ENCODE data around the gene LIFR. TPM values are rescaled to one million over a fixed set of nuclear protein-coding genes. Genes with fewer than 3 reads are reported as not detected.

LIFR gene
- total RNA-seq, 2 donors from 2014 or later = not detected

DNA sequence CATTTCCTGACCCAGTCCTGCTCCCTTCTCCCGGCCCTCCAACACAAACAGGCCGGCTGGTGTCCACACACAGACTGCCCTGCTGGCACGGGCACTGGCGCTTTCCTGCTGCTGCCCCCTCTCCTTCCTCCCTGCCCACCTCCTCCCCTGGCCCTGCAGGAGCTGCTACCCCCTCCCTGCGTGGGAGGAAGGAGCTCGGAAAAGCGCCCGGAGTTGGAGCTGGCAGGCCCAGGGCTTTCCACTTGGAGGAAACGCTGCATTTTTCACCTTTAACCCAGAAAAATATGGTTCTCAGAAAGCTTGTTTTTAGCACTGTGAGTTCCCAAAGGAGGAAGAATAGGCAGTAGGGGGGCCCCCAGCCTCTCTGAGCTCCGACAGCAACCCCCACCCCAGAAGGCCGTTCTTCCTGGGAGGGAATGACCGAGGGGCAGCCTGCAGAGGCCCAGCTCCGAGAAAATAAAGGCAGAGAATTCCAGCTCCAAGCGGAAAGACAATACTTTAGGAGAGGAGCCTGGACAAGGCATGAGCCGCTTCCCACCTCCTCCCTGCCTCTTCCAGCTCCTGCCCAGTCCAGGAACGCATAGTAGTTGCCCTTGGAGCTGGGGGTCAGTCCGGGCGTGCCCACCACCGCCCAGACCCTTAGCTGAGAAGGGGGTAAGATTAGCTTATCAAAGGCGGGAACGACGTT lies 88.9 kb downstream of the LIFR start:
- H3K4me1 Mint-ChIP-seq (ENCODE audit: low read depth in 2 of 2) = peaks cover under 1 to 2% of the 10 kb centered on the region in 2 donors
- no peaks in the 10 kb centered on the region for H3K9me3 Mint-ChIP-seq
- H3K4me3 Mint-ChIP-seq = no peak overlapping the region
- no peak for DNase-seq (ENCODE audit: low spot score)
- peaks cover 17 to 25% of the 10 kb centered on the region in 2 donors for H3K27me3 Mint-ChIP-seq
- ATAC-seq = no peak
- H3K36me3 Mint-ChIP-seq = peaks cover 1% of the 10 kb centered on the region
- no peak overlapping the region for H3K27ac Mint-ChIP-seq

DNA sequence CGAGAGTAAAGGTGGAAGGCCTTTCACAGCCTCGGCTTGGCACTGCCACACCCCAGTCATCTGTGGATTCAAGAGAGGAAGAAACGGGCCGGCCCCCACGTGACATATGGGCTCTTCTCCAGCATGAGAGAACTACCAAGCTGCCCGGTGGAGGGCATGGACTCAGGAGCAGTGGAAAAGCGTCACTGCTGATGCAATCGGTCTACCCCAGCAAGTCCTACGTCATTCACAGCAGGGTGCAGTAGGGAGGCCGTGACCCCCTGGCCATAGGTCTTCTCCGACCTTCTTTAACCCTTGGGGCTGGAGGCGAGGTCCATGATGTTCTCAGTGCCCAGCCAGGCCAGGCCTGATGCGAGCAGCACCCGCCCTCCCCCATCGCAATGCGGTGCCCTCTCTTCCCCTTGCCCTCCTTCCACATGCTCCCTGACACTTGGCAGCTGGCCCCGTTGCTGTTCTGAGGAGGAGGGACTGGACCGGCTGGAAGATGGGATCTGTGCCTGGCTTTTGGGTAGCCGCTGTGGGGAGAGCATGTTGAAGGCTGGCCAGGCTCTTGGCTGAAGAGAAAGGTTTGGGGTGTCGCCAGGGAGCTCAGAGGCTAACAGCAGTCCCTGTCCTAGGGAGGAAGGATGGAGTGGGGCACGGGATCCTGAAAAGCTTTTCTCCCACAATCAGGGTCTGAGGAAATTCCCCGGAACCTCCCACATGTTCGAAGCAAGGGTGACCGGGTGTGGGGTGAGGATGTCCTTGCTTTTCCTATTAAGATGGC lies 89.8 kb downstream of the LIFR start:
- H3K36me3 Mint-ChIP-seq = peaks cover 6% of the 10 kb centered on the region

DNA sequence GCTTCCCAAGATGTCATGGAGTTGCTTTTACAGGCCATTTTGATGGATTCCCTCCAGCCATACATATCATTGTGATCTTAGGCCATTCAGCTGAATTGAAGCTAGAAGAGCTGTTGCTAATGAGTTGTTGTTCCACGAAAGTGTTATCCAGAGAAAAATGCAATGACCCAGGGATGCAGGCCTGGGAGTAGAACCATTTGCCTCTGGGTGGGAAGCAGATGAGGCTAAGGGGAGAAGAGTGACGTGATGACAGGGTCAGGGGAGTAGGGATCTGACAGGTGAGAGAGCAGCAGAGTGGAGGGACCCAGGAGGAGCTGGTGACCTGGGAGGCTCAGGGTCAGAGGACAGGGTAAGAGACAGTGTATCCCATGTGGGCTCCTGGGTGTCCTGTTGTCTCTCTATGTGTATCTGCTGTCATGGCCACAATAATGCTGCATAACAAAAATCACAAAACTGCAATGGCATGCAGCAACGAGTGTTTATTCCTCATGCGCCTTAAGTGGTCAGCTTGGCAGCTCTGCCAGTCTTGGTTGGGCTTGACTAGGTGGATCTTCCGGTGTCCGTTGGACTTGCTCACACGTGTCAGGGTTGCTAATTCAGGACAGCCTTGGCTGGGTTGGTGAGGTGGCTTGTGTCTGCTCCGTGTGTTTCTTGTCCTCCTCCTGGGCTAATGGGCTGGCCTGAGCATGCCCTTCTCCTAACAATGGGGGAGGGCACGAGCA lies 90.6 kb downstream of the LIFR start:
- no peaks in the 10 kb centered on the region for H3K9me3 Mint-ChIP-seq
- H3K4me1 Mint-ChIP-seq (ENCODE audit: low read depth in 2 of 2) = peaks cover 5 to 7% of the 10 kb centered on the region in 2 donors
- DNase-seq (ENCODE audit: low spot score) = no peak
- peaks cover 16 to 24% of the 10 kb centered on the region in 2 donors for H3K27me3 Mint-ChIP-seq
- no peak overlapping the region for H3K4me3 Mint-ChIP-seq
- H3K27ac Mint-ChIP-seq = no peak overlapping the region
- H3K36me3 Mint-ChIP-seq = peaks cover 6% of the 10 kb centered on the region
- no peak for ATAC-seq

More for the DNA sequence above, 89.8 kb downstream of the LIFR start:
- no peak overlapping the region for H3K27ac Mint-ChIP-seq
- no peak overlapping the region for H3K4me3 Mint-ChIP-seq
- peaks cover 17 to 26% of the 10 kb centered on the region in 2 donors for H3K27me3 Mint-ChIP-seq
- DNase-seq (ENCODE audit: low spot score) (no peak), ATAC-seq (no peak)
- H3K4me1 Mint-ChIP-seq (ENCODE audit: low read depth in 2 of 2) = peaks cover 5 to 7% of the 10 kb centered on the region in 2 donors
- no peaks in the 10 kb centered on the region for H3K9me3 Mint-ChIP-seq

DNA sequence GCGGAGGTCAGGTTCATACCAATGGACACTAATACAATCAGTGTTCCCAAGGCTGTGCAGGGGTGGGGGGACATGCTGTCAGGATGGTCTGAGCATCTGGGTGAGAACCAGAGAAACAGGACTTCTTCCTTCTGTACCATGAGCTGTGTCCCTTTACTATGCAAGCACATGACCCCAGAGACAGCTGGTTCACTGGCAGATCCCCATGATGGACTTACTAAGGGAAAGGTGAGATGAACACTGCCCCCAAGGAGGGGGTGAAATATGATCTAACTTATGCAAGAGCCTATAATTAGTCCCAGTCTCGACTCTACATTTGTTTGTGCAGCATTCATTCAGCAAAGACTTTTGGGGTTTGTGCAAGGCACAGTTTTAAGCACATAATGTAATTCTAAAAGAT lies 91.4 kb downstream of the LIFR start:
- Mint-ChIP-seq H3K36me3 (peaks cover 6% of the 10 kb centered on the region), H3K4me3 (no peak overlapping the region), H3K27me3 (peaks cover 24 to 27% of the 10 kb centered on the region in 2 donors), H3K4me1 (ENCODE audit: low read depth in 2 of 2) (peaks cover 5 to 7% of the 10 kb centered on the region in 2 donors), H3K27ac (no peak overlapping the region), H3K9me3 (no peaks in the 10 kb centered on the region)
- ATAC-seq (no peak), DNase-seq (ENCODE audit: low spot score) (no peak)

DNA sequence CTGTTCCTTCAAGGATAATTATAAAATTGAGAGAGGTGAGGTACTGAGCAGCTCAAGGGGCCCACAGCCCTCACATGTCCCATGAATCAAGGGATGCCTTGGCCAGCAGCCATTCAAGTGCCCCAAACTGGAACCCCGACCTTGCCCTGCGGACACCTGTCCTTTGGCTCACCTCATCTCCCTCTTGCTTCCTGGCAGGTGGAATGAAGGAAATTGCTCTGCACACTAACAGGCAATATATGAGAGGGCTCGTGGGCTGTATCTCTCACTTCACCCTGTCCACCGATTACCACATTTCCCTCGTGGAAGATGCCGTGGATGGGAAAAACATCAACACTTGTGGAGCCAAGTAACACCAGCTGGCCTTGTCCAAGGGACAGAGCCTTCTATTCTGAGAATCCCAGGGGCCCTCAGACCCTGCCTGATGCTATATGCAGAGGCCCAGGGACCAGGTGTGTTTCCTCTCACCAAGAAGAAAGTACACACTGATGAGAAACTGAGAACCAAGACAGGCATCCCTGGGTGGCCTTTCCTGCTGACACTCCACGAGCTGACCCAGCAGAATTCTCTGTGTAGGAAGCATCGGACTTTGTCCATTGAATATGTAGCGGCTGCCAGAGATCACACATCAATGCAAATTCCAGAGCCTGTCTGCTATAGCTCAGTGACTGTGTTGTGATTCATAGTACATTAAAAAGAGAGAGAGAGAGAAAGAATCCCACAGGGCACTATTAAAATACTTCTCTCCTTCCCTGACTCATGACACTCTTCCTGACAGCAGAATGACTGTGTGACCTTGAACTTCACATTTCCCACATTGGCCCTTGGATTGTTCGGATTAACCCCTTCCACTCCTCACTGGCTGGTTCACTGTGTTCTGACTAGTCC lies 92.6 kb downstream of the LIFR start:
- Mint-ChIP-seq H3K4me1 (ENCODE audit: low read depth in 2 of 2) (peaks cover 5 to 7% of the 10 kb centered on the region in 2 donors), H3K4me3 (no peak overlapping the region), H3K27ac (no peak overlapping the region), H3K27me3 (peaks cover 27 to 34% of the 10 kb centered on the region in 2 donors), H3K36me3 (peaks cover 6% of the 10 kb centered on the region), H3K9me3 (no peaks in the 10 kb centered on the region)
- ATAC-seq = no peak
- no peak for DNase-seq (ENCODE audit: low spot score)

DNA sequence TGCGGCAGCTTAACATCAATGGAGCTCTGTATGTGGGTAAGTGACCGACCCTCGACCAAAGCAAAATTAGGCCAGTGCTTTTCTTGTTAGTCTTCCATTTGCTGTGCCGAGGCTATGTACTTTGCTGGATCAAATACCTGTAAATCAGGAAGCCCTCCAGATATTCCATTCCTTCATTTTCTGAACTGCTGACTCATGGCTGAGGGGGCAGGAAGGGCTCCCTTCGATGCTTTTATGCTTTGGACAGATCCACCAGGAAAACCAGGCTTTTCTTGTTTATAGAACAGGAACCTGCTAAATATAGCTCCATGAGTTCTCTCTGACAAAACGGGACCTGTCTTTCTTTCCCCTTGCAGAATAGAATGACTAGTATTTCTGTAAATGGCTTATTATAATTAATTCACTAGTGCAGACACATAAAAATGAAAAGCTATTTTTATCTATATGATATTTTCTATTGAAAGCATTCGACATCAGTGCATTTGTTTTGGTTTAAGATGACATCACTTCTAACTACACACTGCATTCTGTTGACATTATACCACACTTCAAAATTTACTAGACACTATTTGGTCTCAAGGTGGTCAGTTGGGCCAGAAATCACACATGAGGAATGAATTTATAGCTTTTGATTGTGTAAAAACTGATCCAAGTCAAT lies 93.3 kb downstream of the LIFR start:
- H3K27ac Mint-ChIP-seq = peak overlapping the region in 1 of 2 donors; percentile 2
- peaks cover 5 to 7% of the 10 kb centered on the region in 2 donors for H3K4me1 Mint-ChIP-seq (ENCODE audit: low read depth in 2 of 2)
- DNase-seq (ENCODE audit: low spot score) (no peak), ATAC-seq (no peak)
- peaks cover 28 to 40% of the 10 kb centered on the region in 2 donors for H3K27me3 Mint-ChIP-seq
- H3K36me3 Mint-ChIP-seq = peaks cover 6% of the 10 kb centered on the region
- no peak overlapping the region for H3K4me3 Mint-ChIP-seq
- no peaks in the 10 kb centered on the region for H3K9me3 Mint-ChIP-seq

DNA sequence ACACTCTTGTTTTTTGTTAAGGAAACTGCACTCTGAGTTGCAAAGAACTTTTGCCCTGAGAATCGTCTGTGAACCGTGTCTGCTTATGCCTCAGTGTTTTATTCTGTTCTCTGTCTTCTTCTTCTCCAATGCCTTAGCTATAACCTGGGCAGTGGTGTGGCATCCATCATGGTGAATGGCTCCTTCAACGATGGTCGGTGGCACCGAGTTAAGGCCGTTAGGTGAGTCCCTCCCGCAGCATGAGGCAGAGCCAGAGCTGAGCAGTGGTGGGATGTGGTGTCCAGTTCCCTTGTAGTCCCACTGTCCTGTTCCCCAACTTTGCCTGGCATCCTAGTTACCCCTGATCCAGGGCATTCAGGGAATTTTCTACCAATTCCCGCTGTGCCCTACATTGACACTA lies 98.3 kb downstream of the LIFR start:
- no peak for ATAC-seq
- Mint-ChIP-seq H3K9me3 (no peaks in the 10 kb centered on the region), H3K27me3 (peaks cover 51 to 69% of the 10 kb centered on the region in 2 donors), H3K36me3 (peaks cover 6% of the 10 kb centered on the region), H3K27ac (no peak overlapping the region), H3K4me3 (no peak overlapping the region), H3K4me1 (ENCODE audit: low read depth in 2 of 2) (peaks cover 27 to 31% of the 10 kb centered on the region in 2 donors)
- DNase-seq (ENCODE audit: low spot score) = no peak

DNA sequence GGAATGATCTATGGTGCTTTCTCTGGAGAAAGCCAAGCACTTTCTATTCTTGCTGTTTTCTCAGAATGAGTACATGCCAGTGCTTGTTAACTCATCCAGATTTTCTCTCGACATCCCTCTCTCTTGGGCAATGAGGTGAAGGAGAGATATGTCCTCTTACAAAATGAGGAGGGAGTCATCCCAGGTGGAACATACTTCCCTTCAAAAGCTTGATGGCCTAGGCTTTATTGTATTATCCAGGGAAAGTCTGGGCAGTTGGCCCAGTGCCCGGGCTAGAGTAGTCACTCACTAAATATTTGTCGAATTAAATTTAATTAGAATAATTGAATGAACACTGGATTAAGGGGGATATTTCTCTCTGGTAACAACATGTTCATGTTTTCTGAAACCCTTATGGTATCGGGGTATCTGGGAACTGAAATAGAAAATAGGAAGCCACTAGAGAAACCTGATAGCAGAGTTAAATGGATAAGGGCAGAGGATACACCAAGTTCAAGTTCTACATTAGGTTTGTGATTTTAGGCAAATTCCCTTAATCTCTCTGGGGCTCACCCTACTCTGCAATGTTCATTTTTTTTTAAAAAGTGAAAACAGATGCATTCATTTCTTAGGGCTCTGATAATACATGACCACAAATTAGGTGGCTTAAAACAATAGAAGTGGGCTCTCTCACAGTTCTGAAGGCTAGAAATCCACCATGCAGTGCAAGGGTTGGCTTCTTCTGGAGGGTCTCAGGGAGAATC lies 99.6 kb downstream of the LIFR start:
- H3K4me1 Mint-ChIP-seq (ENCODE audit: low read depth in 2 of 2) = peaks cover 24 to 28% of the 10 kb centered on the region in 2 donors
- no peak for ATAC-seq
- no peak overlapping the region for H3K27ac Mint-ChIP-seq
- peaks cover 49 to 65% of the 10 kb centered on the region in 2 donors for H3K27me3 Mint-ChIP-seq
- no peaks in the 10 kb centered on the region for H3K9me3 Mint-ChIP-seq
- no peak for DNase-seq (ENCODE audit: low spot score)
- no peak overlapping the region for H3K4me3 Mint-ChIP-seq
- no peaks in the 10 kb centered on the region for H3K36me3 Mint-ChIP-seq

DNA sequence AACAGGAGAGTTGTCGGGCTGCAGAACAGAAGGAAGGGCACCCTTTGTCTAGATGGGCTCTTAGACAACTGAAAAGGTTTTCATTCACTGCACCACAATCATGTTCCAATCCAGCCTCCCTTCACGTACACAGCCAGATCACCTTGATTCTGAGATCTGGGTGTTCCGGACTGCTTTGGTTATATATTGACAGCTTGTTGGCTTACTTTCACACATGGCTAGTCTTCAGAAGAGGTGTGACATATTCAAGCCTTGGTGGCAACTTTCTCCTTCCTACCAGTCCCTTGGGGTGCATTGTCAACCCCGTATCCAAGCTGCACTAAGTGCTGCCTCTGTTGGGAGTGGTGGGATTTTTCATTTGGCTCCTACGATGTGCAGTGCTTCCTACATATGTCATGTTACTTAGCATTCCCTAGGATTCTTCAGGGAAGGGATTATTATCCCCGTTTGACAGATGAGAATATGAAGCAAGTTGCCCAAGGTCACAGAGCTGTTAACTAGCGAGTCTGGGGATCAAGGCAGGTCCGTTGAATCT lies 100.6 kb downstream of the LIFR start:
- DNase-seq (ENCODE audit: low spot score) (no peak), ATAC-seq (peak in 1 of 2 donors; percentile 44)
- no peak overlapping the region for H3K27ac Mint-ChIP-seq
- peaks cover 54 to 68% of the 10 kb centered on the region in 2 donors for H3K27me3 Mint-ChIP-seq
- peaks cover 24 to 31% of the 10 kb centered on the region in 2 donors for H3K4me1 Mint-ChIP-seq (ENCODE audit: low read depth in 2 of 2)
- no peaks in the 10 kb centered on the region for H3K36me3 Mint-ChIP-seq
- H3K9me3 Mint-ChIP-seq = no peaks in the 10 kb centered on the region
- H3K4me3 Mint-ChIP-seq = no peak overlapping the region

DNA sequence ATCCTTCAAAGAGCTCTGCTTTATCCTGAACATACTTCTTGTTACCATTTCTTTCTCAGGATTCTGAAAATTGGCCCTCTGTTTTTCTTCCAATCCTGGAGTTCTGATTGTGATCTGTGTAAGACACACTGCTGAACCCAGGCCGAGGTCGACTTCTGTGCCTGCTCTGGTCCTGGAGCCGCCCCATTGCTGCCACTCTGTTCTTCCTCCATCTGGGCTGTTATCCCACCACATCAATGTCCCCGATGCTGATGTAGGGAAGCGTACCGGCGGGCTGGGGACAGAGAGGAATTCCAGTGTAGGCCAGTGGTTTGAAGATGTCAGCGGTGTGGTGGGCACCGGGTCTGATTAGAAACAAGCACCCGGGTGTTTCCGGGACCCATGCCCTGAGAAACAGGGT lies 102.5 kb downstream of the LIFR start:
- no peaks in the 10 kb centered on the region for H3K36me3 Mint-ChIP-seq
- H3K4me1 Mint-ChIP-seq (ENCODE audit: low read depth in 2 of 2) = peaks cover 24 to 37% of the 10 kb centered on the region in 2 donors
- DNase-seq (ENCODE audit: low spot score) = no peak
- no peaks in the 10 kb centered on the region for H3K9me3 Mint-ChIP-seq
- no peak for ATAC-seq
- H3K27me3 Mint-ChIP-seq = peaks cover 61 to 70% of the 10 kb centered on the region in 2 donors
- H3K27ac Mint-ChIP-seq = peak overlapping the region in 1 of 2 donors; percentile 47
- H3K4me3 Mint-ChIP-seq = peak overlapping the region; percentile 30

DNA sequence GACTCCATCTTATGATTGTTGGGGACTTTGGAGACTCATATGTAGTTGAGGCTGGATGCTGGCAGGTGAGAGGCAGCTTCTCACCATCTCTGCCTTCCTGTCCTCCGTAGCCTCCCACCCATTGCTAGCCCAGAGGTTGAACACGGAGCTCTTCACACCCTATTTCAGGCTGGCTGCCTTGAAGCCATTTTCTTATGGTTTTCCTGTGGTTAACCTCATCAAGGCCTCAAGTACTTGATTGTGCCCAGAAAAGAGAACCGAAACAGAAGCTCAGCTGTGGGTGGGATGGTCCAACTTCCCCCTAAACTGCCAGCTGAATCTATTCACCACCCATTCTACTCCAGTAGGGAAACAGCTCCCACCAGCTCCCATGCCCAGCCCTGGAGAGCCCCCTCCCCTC lies 102.9 kb downstream of the LIFR start:
- peak overlapping the region in 1 of 2 donors; percentile 47 for H3K27ac Mint-ChIP-seq
- DNase-seq (ENCODE audit: low spot score) (peak; percentile 75), ATAC-seq (peak; percentile 91 to 92)
- H3K36me3 Mint-ChIP-seq = no peaks in the 10 kb centered on the region
- H3K27me3 Mint-ChIP-seq = peaks cover 62 to 71% of the 10 kb centered on the region in 2 donors
- peak overlapping the region; percentile 30 for H3K4me3 Mint-ChIP-seq
- peaks cover 24 to 37% of the 10 kb centered on the region in 2 donors for H3K4me1 Mint-ChIP-seq (ENCODE audit: low read depth in 2 of 2)
- H3K9me3 Mint-ChIP-seq = no peaks in the 10 kb centered on the region

DNA sequence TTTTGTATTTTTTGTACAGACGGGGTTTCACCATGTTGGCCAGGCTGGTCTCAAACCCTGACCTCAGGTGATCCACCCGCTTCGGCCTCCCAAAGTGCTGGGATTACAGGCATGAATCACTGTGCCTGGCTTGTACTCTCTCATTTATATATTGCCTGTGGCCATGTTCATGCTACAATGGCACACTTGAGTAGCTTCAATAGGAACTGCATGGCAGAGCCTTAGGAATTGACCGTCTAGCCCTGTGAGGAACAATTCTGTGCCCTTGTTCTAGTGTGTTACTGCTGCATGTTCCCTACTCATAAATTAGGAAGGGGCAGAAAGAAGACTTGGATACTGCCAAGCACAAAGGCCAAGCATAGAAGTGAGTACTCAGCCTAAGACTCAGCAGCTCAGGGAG lies 104.2 kb downstream of the LIFR start:
- H3K36me3 Mint-ChIP-seq = no peaks in the 10 kb centered on the region

More for the DNA sequence above, 104.2 kb downstream of the LIFR start:
- H3K9me3 Mint-ChIP-seq = no peaks in the 10 kb centered on the region
- H3K4me1 Mint-ChIP-seq (ENCODE audit: low read depth in 2 of 2) = peaks cover 24 to 37% of the 10 kb centered on the region in 2 donors
- no peak for ATAC-seq
- no peak overlapping the region for H3K4me3 Mint-ChIP-seq
- peaks cover 58 to 67% of the 10 kb centered on the region in 2 donors for H3K27me3 Mint-ChIP-seq
- H3K27ac Mint-ChIP-seq = no peak overlapping the region
- no peak for DNase-seq (ENCODE audit: low spot score)
